SW480 (cell line): ENCODE data around the gene PAWR.
"Not testable (repeated sequence)": the region's sequence is repeated elsewhere in the genome, so short reads cannot be mapped to it uniquely, and the experiment has no call there.

Source experiments
- DNase-seq: peaks from one replicate; pipeline ENCODE4 v3.0.0-alpha.2; 2016; ENCODE audit warnings: low spot score

The PAWR gene

GRCh38 chr12:79645235-79645630, 45.5 kb downstream of the PAWR start:
- DNase-seq: no peak

GRCh38 chr12:79644274-79645234, 46.2 kb downstream of the PAWR start:
- DNase-seq: no peak

- DNase-seq: no peak
Measured at GRCh38 chr12:79643821-79644220, 46.9 kb downstream of the PAWR start.

- no peak for DNase-seq
Measured at GRCh38 chr12:79638490-79638889, 52.3 kb downstream of the PAWR start.

DNA sequence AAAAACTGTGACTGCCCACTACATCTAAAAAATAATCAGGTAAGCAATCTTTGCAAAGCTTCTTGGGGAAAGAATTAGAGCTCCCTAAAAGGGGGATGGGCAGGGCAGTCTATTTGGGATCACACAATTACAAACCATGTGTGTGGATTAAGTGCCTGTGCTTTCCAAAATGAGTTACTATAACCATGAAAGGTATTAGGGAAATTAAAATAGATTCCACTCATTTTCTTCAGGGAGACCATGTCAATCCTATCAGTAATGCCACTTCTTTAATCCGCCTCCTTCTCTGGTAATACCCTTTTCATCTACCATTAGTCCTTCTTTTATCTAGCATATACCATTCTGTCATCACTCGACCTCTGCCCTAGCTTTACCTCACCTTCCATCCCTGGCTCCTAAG, 53.7 kb downstream of the PAWR start:
- DNase-seq: no peak

DNA sequence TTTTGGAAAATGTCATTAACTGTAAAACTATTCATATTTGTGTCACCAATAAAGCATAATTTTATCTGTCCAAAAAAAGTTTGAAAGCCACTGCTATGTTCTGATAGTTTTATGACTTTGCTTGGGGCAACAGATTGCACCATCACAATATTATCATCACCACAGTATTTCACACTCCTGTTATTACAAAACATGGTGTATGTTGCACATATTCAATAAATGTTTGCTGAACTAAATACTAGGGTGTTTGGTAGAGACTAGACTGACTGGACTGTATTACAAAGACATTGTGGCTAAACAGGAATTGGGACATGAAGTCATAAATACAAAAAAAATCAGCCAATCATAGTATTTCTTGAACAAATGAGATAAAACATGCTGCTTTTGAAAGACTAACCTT, 55.1 kb downstream of the PAWR start:
- DNase-seq: no peak

- DNase-seq: peak; percentile 20
Measured at GRCh38 chr12:79634957-79635471, 55.8 kb downstream of the PAWR start.

- no peak for DNase-seq
Measured at GRCh38 chr12:79629561-79629960, 61.2 kb downstream of the PAWR start.

- not testable (repeated sequence) for DNase-seq
Measured at GRCh38 chr12:79626735-79627134, 64.0 kb downstream of the PAWR start.

DNA sequence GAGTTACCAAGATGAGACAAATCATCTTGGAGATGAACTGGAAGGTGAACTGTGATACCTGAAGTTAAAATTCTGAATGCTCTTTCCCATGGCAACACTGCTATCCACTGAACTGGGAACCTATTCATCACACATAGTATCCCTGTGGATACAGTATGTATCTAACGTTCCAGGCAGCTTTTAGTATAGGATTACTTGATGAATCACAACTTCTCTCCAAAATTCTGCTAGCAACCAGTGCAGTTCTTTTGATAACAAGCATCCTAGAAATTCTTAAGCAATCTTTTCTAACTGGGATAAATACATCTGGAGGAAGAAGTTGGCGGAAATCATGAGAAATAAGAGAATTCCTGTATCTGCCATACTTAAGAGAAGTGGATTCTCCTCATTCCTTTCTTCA, 66.4 kb downstream of the PAWR start:
- no peak for DNase-seq

GRCh38 chr12:79619872-79620562, 70.7 kb downstream of the PAWR start:
- DNase-seq: no peak

GRCh38 chr12:79618848-79619404, 71.8 kb downstream of the PAWR start:
- DNase-seq: peak; percentile 44

- DNase-seq: no peak
Measured at GRCh38 chr12:79617696-79618095, 73.1 kb downstream of the PAWR start.

DNA sequence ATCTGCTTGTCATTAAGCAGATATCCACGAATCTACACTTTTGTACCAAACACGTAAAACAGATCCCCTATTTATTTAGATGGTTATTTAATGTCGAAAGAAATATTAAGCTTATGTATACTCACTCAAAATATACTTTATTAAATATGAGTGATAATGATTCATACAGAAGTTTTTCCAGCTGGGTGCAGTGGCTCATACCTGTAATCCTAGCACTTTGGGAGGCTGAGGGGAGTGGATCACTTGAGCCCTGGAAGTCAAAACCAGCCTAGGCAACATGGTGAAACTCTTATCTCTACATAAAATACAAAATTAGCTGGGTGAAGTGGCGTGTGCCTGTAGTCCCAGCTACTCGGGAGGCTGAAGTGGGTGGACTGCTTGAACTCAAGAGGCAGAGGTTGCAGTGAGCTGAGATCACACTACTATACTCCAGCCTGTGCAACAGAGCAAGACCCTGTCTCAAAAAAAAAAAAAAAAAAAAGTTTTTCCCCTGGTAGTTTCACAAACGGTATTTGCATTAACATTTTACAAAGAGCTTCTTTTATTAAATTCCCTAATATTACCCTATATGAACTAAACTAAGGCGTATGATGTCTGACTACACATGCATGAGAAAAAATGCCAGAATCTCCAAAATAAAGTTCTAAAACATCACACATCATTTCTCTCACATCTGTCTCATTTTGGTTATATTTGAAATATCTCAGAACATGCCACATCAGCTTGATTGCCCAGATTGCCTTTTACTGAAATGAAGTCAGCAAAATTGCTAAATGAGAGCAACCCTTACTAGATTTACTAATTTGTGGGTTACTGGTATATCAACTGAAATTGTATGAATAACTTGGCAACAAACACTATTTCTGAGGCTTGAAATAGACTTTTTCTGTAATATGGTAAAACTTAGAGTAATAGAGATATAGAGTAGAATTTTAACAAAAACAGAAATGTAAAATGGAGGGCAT, 74.9 kb downstream of the PAWR start:
- DNase-seq: no peak

DNA sequence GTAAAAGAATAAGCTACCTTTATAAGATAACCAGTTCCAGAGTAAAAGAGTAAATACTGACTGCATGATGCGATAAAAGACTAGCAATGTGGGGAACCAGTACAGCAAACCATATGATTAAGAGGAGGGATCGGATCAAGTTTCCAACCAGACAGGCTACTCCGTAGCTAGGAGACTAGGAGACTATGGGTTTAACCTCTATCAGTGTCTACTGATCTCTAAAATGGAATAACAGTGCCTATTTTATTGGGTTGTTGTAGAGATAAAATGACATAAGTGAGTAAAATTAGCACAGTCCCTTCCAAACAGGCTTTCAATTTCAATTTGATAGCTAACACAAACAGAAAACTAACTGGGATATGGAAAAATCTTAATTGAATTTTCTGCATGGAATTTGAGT, 76.0 kb downstream of the PAWR start:
- DNase-seq: no peak

- DNase-seq: no peak
Measured at GRCh38 chr12:79601908-79602307, 88.9 kb downstream of the PAWR start.

- DNase-seq: no peak
Measured at GRCh38 chr12:79597910-79598309, 92.9 kb downstream of the PAWR start.

- DNase-seq: no peak
Measured at GRCh38 chr12:79596719-79597350, 93.9 kb downstream of the PAWR start.

- no peak for DNase-seq
Measured at GRCh38 chr12:79595273-79595672, 95.5 kb downstream of the PAWR start.

- no peak for DNase-seq
Measured at GRCh38 chr12:79592865-79593264, 97.9 kb downstream of the PAWR start.

- peak; percentile 22 for DNase-seq
Measured at GRCh38 chr12:79591988-79592387, 98.8 kb downstream of the PAWR start.
